SK-N-SH (cell line): ENCODE measurements around the gene ZNF407.

Experiments used
- CTCF ChIP-seq: fragments of 200-600 bp; sonication (generic); IDR thresholded peaks from 2 replicates; pipeline ENCODE4 v1.6.1; 2017; ENCODE audit warnings: antibody characterized with exemption, mild to moderate bottlenecking, moderate library complexity
- EP300 ChIP-seq, 2 experiments: IDR thresholded peaks; 2 replicates each; pipeline versions ENCODE4 v1.4.0 to v1.6.1; 2012; ENCODE audit warnings: borderline replicate concordance in 1 of 2, low read depth in 1 of 2, low read length in 1 of 2
- EZH2phosphoT487 ChIP-seq: fragments of 200-600 bp; sonication (generic); IDR thresholded peaks from 2 replicates; pipeline ENCODE4 v1.6.1; 2017; ENCODE audit warnings: low read depth, mixed run types, mild to moderate bottlenecking, antibody characterized with exemption, moderate library complexity, borderline replicate concordance
- GABPA ChIP-seq: IDR thresholded peaks from 2 replicates; pipeline ENCODE4 v1.4.0; 2012; ENCODE audit warnings: low read depth, mild to moderate bottlenecking
- GATA2 ChIP-seq: sonication (generic); formaldehyde crosslinking; IDR thresholded peaks from 2 replicates; pipeline ENCODE4 v1.5.0; 2020; ENCODE audit warnings: mild to moderate bottlenecking, missing genetic modification reagents
- MAX ChIP-seq: IDR thresholded peaks from 2 replicates; pipeline ENCODE4 v1.4.0; 2012; ENCODE audit warnings: low read depth
- NFIC ChIP-seq: IDR thresholded peaks from 2 replicates; pipeline ENCODE4 v1.4.0; 2012; ENCODE audit warnings: borderline replicate concordance
- REST ChIP-seq: IDR thresholded peaks from 2 replicates; pipeline ENCODE4 v1.6.1; 2012; ENCODE audit warnings: mild to moderate bottlenecking, low read depth, low read length, moderate library complexity
- SMC3 ChIP-seq: IDR thresholded peaks from 2 replicates; pipeline ENCODE4 v1.6.1; 2012; ENCODE audit warnings: low read depth, low read length, improper control_type of control experiment
- TEAD4 ChIP-seq: IDR thresholded peaks from 2 replicates; pipeline ENCODE4 v1.4.0; 2012; ENCODE audit warnings: mild to moderate bottlenecking, borderline replicate concordance; ENCODE audit not compliant: insufficient read depth
- USF2 ChIP-seq: fragments of 150-350 bp; IDR thresholded peaks from 2 replicates; pipeline ENCODE4 v1.6.1; 2017; ENCODE audit warnings: antibody characterized with exemption, low read length, low read depth, borderline replicate concordance

GRCh38 chr18:75065251-75066000 is 467.8 kb downstream of the ZNF407 start:
- TF ChIP-seq EP300 (IDR thresholded peaks at IDR 0.05; ENCODE audit: borderline replicate concordance in 1 of 2, low read depth in 1 of 2, low read length in 1 of 2) (no peak), EZH2phosphoT487 (no peak), CTCF (no peak), GATA2 (peak; percentile 88), MAX (no peak), GABPA (no peak), SMC3 (no peak), USF2 (no peak), NFIC (no peak), TEAD4 (no peak), REST (no peak)
